HFFc6 (cell line): Measurements from ENCODE around the gene CORIN. TPM values are rescaled to one million over a fixed set of nuclear protein-coding genes. Genes with fewer than 3 reads are reported as not detected.

Experiments
- DNase-seq: peaks from one replicate; pipeline ENCODE4 v3.0.0-alpha.2; 2018
- H3K27ac Mint-ChIP-seq: 2 replicates; pipeline ENCODE4 v1.8.0; 2020; ENCODE audit warnings: mild to moderate bottlenecking, mixed read lengths
- H3K27me3 Mint-ChIP-seq: 2 replicates; pipeline ENCODE4 v1.8.0; 2021; ENCODE audit warnings: mild to moderate bottlenecking, moderate library complexity, mixed read lengths; ENCODE audit not compliant: insufficient read depth
- H3K36me3 Mint-ChIP-seq: 2 replicates; pipeline ENCODE4 v1.8.0; 2021; ENCODE audit warnings: low read depth, mixed read lengths
- H3K4me1 Mint-ChIP-seq: 2 replicates; pipeline ENCODE4 v1.8.0; 2020; ENCODE audit warnings: low read depth, mixed read lengths
- H3K4me3 Mint-ChIP-seq: 2 replicates; pipeline ENCODE4 v1.8.0; 2020; ENCODE audit warnings: mild to moderate bottlenecking, moderate library complexity, mixed read lengths
- H3K9me3 Mint-ChIP-seq: 2 replicates; pipeline ENCODE4 v1.8.0; 2020; ENCODE audit warnings: mild to moderate bottlenecking, mixed read lengths
- total RNA-seq, 6 experiments: library from RNA; stranded (reverse); fragmentation: NEBNext Ultra II Directional; extraction: Animal tissue kit (Norgen Biotek cat#: 25700); gene quantifications; 2 replicates in 1 of 6; 3 replicates in 5 of 6; pipeline ENCODE4 v1.2.3, GENCODE V29; 2021
- TF ChIP-seq, protein P1 (sequence below): fragments of 200-600 bp; sonication (generic); IDR thresholded peaks from 2 replicates; pipeline ENCODE4 v1.5.0; 2021; ENCODE audit warnings: antibody characterized with exemption, mild to moderate bottlenecking

CORIN gene
- total RNA-seq, 6 experiments from 2014 or later = 0.07 to 1.0 (median 0.31) TPM

DNA sequence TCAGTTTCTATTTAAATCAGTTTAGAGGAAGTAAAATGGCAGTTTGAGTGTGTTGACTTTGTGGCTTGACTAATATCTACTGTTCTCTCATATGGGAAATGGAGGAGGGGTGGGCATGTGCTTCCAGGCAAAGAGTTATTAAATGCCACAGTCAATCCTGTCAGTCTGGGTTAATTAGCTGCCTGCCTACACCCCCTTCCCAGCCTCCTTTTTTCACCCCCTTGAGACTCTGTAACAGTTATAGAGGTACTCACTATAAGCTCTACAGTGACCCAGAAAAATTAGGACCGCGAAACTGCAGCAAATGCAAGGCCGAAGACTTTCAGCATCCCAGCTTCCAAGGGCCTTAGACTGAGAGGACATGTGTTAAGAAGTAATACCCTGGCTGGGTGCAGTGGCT is 165.2 kb downstream of the CORIN start:
- Mint-ChIP-seq H3K27me3 (peaks cover 6% of the 10 kb centered on the region), H3K36me3 (no peaks in the 10 kb centered on the region), H3K4me3 (no peak overlapping the region), H3K4me1 (no peaks in the 10 kb centered on the region), H3K9me3 (no peaks in the 10 kb centered on the region), H3K27ac (no peak overlapping the region)
- no peak for DNase-seq
- TF ChIP-seq, protein P1, sequence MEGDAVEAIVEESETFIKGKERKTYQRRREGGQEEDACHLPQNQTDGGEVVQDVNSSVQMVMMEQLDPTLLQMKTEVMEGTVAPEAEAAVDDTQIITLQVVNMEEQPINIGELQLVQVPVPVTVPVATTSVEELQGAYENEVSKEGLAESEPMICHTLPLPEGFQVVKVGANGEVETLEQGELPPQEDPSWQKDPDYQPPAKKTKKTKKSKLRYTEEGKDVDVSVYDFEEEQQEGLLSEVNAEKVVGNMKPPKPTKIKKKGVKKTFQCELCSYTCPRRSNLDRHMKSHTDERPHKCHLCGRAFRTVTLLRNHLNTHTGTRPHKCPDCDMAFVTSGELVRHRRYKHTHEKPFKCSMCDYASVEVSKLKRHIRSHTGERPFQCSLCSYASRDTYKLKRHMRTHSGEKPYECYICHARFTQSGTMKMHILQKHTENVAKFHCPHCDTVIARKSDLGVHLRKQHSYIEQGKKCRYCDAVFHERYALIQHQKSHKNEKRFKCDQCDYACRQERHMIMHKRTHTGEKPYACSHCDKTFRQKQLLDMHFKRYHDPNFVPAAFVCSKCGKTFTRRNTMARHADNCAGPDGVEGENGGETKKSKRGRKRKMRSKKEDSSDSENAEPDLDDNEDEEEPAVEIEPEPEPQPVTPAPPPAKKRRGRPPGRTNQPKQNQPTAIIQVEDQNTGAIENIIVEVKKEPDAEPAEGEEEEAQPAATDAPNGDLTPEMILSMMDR = no peak

DNA sequence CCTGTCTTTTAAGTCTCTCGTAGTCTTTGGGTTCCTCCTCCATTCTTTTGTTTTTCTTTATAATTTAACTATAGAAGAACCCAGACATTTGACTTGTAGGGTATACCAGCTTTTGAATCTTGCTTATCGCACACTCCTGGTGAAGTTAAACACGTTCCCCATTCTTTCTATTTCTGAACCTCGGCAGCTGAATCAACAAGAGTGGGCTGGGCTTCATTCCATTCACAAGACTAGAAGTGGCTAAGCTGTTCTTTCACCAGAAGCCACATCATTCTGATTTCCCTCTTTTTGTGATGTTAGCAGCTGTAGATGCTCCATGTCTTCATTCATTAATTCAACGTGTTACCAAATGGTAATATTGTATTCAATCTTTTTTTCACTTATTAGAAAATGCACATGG is 167.9 kb downstream of the CORIN start:
- Mint-ChIP-seq H3K36me3 (no peaks in the 10 kb centered on the region), H3K27ac (no peak overlapping the region), H3K27me3 (peaks cover 4% of the 10 kb centered on the region; the same call in 1 of the 2 replicates), H3K4me3 (no peak overlapping the region), H3K9me3 (no peaks in the 10 kb centered on the region), H3K4me1 (no peaks in the 10 kb centered on the region)
- TF ChIP-seq, protein P1 = no peak
- DNase-seq = no peak

DNA sequence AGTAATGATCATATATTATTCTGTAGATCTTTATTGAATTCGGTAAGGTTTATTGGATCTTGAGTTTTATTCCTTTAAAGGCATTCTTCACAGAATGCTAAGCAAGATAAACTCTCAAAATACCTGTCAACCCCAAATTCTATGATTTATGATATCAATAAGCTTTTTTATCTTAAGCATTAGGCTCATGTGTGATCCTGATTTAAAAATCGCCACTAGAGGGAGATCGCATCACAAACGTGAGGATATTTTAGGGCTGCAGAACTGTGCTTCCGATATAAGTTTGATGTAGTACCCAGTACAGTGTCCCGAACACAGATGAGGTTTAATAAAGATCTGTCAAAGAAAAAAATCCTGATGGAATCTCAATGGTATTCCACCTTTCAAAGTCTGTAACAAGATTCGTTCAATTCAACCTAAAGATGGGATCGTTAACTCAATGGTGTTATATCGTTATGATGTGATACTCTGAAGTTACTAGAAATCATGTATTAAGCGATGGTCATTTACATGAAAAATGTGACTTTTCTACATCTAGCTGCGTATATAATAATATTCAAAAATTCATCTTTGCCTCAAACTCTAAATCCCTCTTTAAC is 169.0 kb downstream of the CORIN start:
- TF ChIP-seq, protein P1 = peak; percentile 93

DNA sequence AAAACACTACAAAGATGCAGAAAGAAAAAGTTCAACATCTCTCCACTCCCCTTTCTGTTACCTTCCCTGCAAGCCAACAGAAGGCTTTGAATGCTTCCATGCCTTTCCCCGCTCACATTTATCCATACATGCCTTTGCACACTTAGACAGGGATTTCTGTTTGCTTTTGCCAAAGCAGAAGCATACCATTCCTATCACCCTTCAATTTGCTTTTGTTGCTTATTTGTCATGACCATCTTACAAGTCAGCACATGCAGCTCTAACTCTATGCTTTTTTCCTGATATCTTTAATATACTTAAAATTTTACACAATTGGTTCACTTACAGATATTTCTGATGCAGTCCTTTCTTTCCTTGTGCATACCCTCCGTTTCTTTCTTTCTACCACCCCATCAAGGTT is 169.6 kb downstream of the CORIN start:
- no peak for DNase-seq
- no peak overlapping the region for H3K27ac Mint-ChIP-seq
- H3K36me3 Mint-ChIP-seq = no peaks in the 10 kb centered on the region
- TF ChIP-seq, protein P1 = no peak
- no peaks in the 10 kb centered on the region for H3K4me1 Mint-ChIP-seq
- H3K9me3 Mint-ChIP-seq = no peaks in the 10 kb centered on the region
- H3K27me3 Mint-ChIP-seq = peaks cover 4% of the 10 kb centered on the region; the same call in 1 of the 2 replicates
- no peak overlapping the region for H3K4me3 Mint-ChIP-seq

More for the DNA sequence above, 169.0 kb downstream of the CORIN start:
- H3K27me3 Mint-ChIP-seq = peaks cover 4% of the 10 kb centered on the region; the same call in 1 of the 2 replicates
- H3K27ac Mint-ChIP-seq = no peak overlapping the region
- no peaks in the 10 kb centered on the region for H3K36me3 Mint-ChIP-seq
- peak overlapping the region; percentile 57; the same call in 1 of the 2 replicates for H3K4me3 Mint-ChIP-seq
- DNase-seq = peak; percentile 35
- no peaks in the 10 kb centered on the region for H3K9me3 Mint-ChIP-seq
- H3K4me1 Mint-ChIP-seq = no peaks in the 10 kb centered on the region

DNA sequence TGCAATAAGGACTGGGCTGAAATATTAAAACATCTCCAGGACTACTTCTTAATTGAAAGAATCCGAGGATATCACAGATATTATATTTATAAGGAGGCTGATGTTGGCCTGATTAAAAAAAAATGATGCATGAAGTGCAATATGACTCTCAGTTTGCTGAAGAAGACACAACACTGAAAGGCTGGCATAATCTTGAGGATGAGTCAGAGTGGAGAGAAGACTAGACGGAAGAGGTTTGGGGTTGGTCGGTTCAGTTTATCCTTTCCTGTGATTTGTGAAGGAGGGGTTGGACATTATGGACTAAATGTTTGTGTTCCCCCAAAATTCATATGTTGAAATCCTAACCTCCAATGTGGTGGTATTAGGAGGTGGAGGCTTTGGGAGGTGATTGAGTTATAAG is 170.3 kb downstream of the CORIN start:
- TF ChIP-seq, protein P1 = no peak
- H3K9me3 Mint-ChIP-seq = no peaks in the 10 kb centered on the region
- no peaks in the 10 kb centered on the region for H3K4me1 Mint-ChIP-seq
- no peak overlapping the region for H3K4me3 Mint-ChIP-seq
- no peak overlapping the region for H3K27ac Mint-ChIP-seq
- H3K36me3 Mint-ChIP-seq = no peaks in the 10 kb centered on the region
- peaks cover 4% of the 10 kb centered on the region; the same call in 1 of the 2 replicates for H3K27me3 Mint-ChIP-seq
- no peak for DNase-seq
